Cortex of kidney (tissue), 1 donor: Measurements from ENCODE around the gene ATRX.

ENCODE experiments used
- DNase-seq: peaks from one replicate; lab custom pipeline; 2025; lab: John Stamatoyannopoulos, UW

ATRX gene

DNA sequence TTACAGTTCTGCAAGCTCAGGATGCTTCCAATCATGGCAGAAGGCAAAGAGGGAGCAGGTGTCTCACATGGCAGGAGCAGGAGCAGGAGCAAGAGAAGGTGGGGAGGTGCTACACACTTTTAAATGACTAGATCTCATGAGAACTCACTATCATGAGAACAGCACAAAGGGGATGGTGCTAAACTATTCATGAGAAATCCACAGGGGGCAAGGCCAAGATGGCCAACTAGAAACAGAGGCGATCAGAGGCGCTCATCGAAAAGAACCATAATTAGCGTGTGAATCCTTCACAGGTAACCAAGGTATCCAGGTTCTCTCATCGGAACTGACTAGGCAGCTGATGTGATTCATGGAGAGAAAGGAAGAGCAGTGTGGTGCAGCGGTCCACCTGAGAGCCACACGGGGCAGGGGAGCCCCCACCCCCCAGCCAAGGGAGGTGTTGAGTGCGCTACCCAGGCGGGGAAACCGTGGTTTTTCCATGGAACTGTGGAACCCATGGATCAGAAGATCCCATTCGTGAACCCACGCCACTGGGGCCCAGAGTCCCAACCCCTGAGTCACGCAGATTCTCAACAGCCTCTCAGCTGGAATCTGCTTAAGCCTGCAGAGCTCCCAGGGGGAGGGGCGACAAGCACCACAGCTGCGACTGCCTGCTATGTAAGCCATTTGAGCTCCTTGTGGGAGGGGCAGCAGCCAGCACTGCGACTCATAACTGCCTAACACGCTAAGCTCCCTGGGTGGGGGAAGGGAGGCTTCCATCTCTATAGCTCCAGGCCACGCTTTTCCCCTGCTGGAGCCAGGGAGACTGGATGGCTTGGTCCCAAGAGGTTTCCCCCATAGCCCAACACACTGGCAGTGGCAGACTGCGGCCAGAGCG lies 292.1 kb downstream of the ATRX start:
- DNase-seq, result no peak

DNA sequence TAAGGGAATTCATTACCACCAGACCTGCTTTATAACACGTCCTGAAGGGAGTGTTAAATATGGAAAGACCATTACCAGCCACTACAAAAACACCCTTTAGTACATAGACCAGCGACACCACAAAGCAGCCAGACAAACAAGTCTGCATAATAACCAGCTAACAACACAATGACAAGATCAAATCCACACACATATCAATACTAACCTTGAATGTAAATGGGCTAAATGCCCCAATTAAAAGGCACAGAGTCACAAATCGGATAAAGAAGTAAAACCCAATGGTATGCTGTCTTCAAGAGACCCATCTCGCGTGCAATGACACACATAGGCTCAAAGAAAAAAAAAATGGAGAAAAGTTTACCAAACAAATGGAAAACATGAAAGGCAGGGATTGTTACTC lies 302.0 kb downstream of the ATRX start:
- DNase-seq, result no peak

DNA sequence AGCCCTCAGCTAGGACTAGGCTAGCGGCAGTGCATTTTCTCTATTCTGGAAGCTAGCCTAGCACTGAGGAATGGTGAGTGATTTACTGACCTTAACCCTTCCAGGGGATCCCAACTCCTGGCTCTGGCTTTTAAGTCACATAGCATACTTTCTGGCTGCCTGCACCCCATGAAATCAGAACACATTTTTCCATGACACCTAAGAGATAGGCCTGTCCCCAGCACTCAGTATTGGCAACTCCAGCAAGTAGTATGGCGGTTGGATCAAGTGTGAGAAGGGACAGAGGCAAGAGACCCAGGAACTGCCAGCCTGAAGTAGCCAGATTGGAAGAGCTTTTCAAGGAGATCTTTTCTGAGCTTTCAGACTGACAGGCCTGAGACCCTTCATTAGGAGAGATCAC lies 330.6 kb downstream of the ATRX start:
- no peak for DNase-seq
